ENCODE results near the gene CREB5.
A peak's percentile ranks its signal among the peaks of the same experiment; 100 is the strongest.
"Not testable (repeated sequence)": the region's sequence is repeated elsewhere in the genome, so short reads cannot be mapped to it uniquely, and the experiment has no call there.

Gene CREB5

GRCh38 chr7:28761505-28761904, 349.2 kb downstream of the CREB5 start:
- no peak for DNase-seq

DNA sequence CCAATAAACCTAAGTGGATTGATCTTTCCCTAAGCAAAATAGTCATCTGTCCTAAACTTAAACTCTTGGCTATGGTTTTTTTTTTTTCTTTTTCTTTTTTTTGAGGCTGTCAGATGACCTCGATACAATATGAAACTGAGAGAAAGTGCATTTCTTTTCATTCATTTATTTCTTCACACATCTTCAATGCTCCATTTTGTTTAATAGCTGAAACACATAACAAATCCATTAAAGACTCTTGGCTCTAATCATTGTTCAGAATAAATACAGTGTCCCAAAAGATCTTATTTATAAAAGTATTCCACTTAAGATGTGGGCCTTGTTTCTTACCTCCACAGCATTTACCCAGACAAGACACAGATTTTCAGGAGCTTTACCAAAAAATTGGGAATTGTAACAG, 350.3 kb downstream of the CREB5 start:
- DNase-seq, result no peak

GRCh38 chr7:28766359-28766758, 354.0 kb downstream of the CREB5 start:
- DNase-seq, result no peak

DNA sequence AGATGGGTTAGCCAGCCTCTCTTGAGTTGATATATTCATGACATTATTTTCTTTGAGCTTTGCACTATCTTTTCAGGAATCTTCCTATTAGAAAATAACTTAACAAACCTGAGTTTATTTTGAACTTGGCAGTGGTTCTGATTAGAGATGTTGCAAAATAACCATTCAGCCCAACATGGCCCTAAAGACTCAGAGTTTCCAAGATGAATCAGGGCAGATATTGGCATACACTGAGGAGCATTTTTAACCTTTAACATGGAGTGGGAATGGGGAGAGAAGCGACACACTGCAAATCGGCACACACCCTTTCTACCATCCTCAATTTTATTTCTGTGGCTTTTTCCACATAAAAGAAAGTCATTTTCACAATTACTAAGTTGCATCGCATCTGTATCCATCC, 355.0 kb downstream of the CREB5 start:
- no peak for DNase-seq

DNA sequence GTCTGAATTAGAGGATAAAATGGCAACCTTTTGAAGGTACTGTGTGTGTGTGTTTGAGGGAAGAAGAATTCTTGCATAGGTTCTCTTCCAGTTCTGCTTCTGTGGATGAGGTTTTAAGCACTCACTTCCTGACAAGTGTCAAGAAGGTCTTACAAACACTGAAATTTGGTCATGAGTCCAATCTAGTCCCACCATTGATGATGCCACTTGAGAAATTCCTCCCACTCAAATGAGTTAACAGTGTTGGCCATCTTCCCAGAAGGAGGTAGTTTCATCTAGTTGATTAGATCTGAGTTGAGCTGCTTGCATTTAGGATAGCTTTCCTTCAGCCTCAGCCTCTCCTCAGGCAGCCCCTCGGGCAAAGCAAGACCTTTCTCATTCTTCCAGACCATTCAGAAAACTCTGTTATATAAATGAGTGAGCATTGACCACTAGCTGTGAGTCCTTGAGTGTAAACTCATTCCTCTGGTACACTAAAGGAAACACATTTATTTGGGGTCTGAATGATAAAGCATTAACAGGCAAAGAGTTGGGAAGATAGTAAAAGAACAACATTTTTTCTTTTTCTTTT, 356.3 kb downstream of the CREB5 start:
- no peak for DNase-seq

DNA sequence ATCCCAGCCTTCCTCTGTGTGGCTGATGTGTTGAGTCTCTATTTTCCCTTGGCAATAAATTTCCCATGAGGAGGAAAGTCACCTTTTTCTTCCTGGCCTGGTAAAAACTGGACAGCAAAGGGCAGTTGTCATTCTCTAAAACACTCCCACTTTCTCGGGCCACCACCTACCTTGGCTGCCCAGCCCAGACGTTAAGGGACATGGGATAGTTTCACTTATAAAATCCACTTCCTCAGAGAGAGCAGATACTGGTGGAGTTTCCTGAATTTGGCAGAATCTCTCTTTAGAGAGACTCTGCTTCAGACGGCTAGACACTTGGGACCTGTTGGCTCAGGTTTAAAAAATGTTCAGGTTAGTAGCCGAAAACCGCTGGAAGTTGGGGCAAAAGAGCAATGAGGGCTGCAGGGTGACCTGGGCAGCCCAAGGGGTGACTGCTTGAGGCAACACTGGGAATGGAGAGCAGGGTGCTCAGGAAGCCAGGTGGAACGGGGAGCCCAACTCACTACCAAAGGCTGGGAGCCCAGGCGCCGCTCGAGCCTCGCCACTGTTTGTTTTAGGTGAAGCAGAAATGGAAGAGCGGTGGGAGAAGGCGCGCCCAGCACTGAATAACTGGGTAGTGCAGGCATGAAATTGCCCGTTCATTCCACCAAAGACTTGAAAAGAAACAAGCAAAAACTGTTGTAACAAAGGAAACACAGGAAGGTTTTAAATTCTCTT, 359.7 kb downstream of the CREB5 start:
- DNase-seq, result no peak

- DNase-seq, result no peak
Observed at GRCh38 chr7:28773423-28774145, 361.3 kb downstream of the CREB5 start.

GRCh38 chr7:28774261-28774988, 362.1 kb downstream of the CREB5 start:
- peak; percentile 73 for DNase-seq

DNA sequence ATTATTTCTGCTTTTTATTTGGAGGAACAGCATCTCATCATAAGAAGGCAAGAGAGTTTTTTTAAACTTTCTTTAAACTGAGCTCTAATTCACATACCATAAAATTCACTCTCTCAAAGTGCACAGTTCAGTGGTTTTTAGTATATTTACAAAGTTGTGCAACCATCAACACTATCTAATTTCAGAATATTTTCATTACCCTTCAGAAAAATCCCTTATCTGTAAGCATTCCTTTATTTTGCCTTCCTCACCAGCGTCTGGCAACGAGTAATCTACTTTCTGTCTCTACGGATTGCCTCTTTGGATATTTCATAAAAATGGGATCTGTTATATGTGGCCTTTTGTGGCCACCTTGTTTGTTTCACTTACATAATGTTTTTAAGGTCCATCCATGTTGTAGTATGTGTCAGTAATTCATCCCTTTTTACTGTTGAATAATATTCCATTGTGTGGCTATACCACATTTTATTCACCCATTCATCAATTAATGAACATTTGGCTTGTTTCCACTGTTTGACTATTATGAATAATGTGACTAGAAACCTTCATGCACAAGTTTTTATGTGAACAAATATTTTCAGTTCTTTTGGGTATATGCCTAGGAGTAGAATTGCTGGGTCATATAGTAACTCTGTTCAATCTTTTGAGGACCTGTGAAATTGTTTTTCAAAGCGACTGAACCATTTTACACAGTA, 364.3 kb downstream of the CREB5 start:
- no peak for DNase-seq

- DNase-seq, result no peak
Observed at GRCh38 chr7:28778786-28779185, 366.5 kb downstream of the CREB5 start.

- no peak for DNase-seq
Observed at GRCh38 chr7:28779954-28780353, 367.6 kb downstream of the CREB5 start.

DNA sequence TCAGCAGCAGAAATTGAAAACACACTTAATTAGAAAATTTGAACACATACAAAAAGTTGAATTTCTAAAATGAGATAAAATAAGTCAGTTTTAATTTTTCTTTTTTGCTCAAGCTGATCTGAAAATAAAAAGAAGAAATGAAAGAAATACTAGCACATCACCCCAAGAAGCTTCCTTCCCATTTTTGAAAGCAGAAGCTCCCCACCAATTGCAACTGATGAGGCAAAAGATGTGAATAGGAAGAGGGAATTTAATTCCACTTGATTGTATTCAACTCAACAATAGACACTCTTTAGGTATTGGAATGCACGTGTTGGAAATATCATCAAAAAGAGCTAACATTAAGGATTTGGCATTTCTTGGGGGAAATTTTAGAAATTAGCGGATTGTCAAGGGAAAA, 370.0 kb downstream of the CREB5 start:
- no peak for DNase-seq

DNA sequence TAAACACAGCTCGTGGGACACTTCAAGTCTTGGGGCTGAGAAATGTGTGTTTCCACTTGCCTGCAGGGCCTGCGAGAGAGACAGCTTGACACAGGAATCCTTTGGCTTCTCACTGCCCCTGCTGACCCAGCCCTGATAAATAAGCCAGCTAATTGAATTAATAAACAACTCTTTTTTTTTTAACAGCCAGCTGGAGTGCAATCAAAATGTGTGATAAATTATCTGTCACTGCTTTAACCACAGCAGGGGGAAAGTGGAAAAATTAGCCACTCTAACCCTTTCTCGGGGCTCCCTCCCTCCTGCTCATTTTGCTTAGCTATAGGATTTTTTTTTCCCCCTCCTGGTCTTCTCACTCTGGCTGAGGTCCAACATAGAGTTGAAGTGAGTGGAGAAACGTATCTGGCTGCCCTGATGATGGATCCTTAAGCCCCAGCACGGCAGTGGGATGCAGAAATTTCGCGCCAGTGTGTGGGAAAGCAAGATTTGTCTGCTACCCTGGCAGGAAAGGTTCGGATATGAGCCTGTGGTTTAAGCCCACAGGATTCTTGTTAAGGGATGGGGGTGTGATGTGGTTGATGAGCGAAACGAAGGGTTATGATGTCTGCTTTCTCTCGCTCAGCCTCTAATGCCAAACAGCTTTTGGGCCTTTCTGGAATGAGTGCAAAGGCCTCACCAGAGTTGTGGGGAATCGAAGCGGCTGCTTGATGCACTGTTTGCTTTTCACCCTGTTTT, 372.0 kb downstream of the CREB5 start:
- DNase-seq, result peak; percentile 49

GRCh38 chr7:28785041-28785995, 373.0 kb downstream of the CREB5 start:
- no peak for DNase-seq

GRCh38 chr7:28786156-28786555, 373.8 kb downstream of the CREB5 start:
- not testable (repeated sequence) for DNase-seq

- no peak for DNase-seq
Observed at GRCh38 chr7:28787106-28787505, 374.8 kb downstream of the CREB5 start.

DNA sequence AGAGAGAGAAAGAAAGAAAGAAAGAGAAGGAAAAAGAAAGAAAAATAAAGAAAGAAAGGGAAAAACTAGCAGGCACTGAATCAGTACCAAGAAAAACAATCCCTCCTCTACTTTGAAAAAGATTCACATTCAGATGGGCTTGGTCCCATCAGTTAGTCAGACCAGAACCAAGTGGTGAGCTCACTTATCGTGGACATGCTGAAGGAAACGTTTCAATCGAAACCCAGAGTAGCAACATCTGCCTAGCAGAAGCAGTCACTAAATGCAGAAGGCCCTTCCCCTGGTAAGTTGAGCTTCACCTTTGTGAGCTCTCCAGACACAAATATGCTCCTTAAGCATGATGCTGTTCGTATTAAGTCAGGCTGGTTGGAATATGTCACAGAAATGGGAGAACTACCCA, 378.1 kb downstream of the CREB5 start:
- no peak for DNase-seq

DNA sequence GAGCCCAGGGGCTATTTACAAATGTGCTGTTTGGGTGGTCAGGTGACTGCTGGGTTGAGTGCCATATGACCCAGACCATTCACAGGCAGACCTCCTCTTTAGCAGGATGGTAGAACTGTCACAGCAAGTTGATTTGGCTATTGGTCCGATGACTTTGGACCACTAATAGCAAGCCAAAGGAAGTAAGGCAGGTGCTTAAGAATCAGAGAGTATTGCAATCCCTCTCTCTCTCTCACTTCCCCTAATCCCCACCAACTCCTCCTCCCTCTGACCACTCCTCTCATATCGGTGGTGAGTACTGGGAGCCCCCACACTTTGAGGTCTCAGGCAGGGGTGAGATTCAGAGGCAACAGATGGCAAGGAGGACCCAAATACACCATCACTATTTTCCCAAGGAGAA, 380.5 kb downstream of the CREB5 start:
- no peak for DNase-seq

- peak; percentile 27 for DNase-seq
Observed at GRCh38 chr7:28793381-28794085, 381.2 kb downstream of the CREB5 start.

DNA sequence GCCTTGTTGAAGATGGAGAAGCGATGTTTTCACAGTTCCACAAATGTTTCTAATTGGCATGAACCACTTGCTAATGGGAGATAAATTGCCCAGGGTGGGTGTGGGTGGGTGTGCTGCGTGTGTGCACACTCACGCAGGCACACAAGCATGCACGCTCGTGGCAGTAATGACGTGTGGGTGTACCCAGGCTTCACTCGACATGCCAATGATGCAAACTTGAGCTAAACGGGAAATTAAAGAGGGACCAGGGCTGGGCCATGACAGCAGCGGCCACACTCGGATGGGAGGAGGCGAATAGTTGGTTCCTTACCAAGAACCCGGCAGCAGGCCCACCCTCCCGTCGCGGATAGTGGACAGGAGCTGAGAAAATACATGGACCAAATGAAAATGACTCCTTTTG, 386.0 kb downstream of the CREB5 start:
- no peak for DNase-seq
